Metanephros (tissue), 1 donor: ENCODE measurements around the gene HERC5. TPM values are rescaled to one million over a fixed set of nuclear protein-coding genes. Genes with fewer than 3 reads are reported as not detected.

ENCODE experiments used
- total RNA-seq: library from RNA; depleted of rRNA; stranded (reverse); fragments of >200 nt; gene quantifications from one replicate; pipeline ENCODE4 v1.2.3, GENCODE V29; 2014

Gene HERC5
- total RNA-seq: 4.9 TPM

GRCh38 chr4:88456670-88457306 is at the start of gene HERC5:
HERC5 (plus strand) TSS chr4:88457119; CDS start chr4:88457270, 151 bp downstream.

GRCh38 chr4:88523325-88524129 is 66.6 kb downstream of the HERC5 start, which contains the start of gene PYURF:
PYURF (minus strand) TSS chr4:88523776; CDS start chr4:88523700, 76 bp downstream.

Other genes starting within 250 kb of the HERC5 start
- gene PPM1K, start 172.6 kb upstream of the HERC5 start, total RNA-seq: 57.1 TPM
- 9.1 TPM for gene HERC6, start 78.3 kb upstream of the HERC5 start, total RNA-seq
- gene PYURF, start 66.7 kb downstream of the HERC5 start, total RNA-seq: 94.6 TPM
- gene HERC3, start 135.4 kb downstream of the HERC5 start, total RNA-seq: 28.8 TPM
- 9.7 TPM for gene NAP1L5, start 240.7 kb downstream of the HERC5 start, total RNA-seq